Left cardiac atrium (tissue), 4 donors: ENCODE data around the gene PARP14. TPM values are rescaled to one million over a fixed set of nuclear protein-coding genes. Genes with fewer than 3 reads are reported as not detected.

ENCODE experiments used
- ATAC-seq, 2 donors: fragments of 200-7000 bp; cut with Tn5 transposase; one replicate each; pipeline ENCODE4 v1.9.1; 2020; ENCODE audit warnings: mild to moderate bottlenecking in 2 of 2, moderate library complexity in 2 of 2
- DNase-seq: peaks from one replicate; pipeline ENCODE4 v3.0.0-alpha.2; 2020
- intact Hi-C, 2 donors: fragments of 100-400 bp; cut with DNase I; formaldehyde crosslinking; loops; one replicate each; pipeline versions ENCODE4 v1.14.1 to v1.15.1; 2022 to 2023
- total RNA-seq, 2 donors: library from RNA; stranded (reverse); fragmentation: NEBNext Ultra II Directional; extraction: Animal tissue kit (Norgen Biotek cat#: 25700); gene quantifications; one replicate each; pipeline ENCODE4 v1.2.1, GENCODE V29; 2021
- donor health status: DM: no; HTN: yes; CAD: no.
- donor health status: DM: no; HTN: yes; CAD: no; lungs with severe emphysema.
- donor health status: DM: yes; HTN: yes; CAD: no.
- donor health status: Dilated cardiomyopathy.

Gene PARP14
- total RNA-seq, 2 donors from 2014 or later: 16.4 to 23.4 TPM

DNA sequence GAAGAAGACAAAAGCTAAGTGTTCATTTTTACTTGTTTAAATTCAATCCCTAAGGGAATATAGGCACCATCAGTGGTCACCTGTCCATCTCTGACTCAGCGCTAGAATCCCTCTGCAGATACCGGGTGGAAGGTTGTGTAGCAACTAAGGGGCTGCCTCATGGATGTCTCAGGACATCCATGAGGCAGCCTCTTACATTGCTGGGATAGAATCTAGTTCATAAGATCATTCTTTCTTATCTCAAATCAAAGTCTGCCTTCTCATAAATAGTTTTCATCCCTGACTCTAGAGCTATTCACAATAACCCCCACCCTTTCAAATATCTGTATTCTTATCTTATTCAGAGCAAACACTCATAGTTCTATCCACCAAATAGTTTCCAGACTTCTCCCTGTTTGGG lies 74.9 kb downstream of the PARP14 start:
- intact Hi-C loops: no loop called here
- no peak for DNase-seq
- ATAC-seq: no peak

DNA sequence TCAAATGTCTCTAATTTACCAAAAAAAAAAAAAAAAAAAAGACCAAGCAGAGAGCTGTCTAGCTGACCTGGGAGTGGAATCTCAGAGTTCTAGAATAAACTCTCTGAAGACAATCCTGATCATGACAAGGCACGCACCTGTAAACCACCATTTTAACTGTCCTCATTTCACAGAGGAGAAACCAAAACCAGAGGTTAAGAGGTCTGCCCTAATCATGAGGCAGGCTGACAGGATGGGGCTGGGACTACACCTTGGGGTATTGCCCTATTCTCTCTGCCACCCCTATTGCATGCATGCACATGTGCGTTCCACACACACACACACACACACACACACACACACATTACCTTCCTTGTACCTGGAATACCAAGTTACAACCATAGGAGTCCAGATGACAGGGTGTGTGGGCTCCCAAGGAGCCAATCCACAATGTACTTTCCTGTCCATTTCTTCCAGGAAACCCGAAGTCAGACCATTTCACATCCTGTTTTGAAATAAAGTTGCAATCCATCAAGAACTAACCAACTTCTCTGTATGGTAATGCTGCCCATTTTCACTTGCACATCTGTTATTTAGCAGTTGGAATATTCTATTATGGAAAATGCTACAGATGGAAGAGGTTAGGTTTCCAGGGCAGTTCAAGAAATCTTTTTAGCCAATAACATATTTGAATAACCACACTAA lies 78.4 kb downstream of the PARP14 start:
- ATAC-seq: peak; percentile 18 to 47
- intact Hi-C loops: no loop called here
- DNase-seq: no peak

DNA sequence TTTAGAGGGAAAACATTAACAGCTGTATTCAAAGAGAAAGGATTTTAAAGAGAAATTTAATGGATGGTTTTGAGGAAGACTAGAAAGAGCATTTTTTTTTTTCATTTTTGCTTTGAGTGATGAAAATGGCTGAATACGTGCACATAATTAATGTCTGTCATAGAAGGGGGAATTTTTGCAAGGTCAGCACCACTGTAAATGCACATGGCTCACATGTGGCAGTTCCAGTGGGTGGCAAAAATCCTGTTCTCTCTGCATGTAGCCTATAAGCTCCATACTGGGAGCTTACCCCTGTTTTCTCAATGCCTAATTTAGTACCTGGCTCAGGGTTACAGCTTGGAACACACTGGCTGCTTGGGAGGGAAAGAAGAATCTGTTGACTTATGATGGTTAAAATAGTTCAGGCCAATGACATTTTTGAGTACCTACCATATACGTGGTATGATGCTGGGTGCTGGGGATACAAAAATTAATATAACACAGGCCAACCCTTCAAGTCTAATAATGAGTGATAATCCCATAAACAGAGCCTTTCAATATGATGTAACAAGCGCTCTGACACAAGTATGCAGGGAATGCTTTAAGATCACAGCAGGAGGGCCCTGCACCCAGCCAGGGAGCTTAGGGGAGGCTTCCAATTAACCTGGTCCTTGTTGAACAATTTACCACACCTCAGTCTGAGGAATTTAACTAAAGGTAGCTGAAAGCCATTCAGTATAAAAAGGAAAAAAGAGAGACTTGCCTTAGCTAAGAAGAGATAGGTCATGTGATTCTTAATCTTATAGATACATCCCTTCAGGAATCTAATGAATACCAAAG lies 80.0 kb downstream of the PARP14 start:
- ATAC-seq: no peak

DNA sequence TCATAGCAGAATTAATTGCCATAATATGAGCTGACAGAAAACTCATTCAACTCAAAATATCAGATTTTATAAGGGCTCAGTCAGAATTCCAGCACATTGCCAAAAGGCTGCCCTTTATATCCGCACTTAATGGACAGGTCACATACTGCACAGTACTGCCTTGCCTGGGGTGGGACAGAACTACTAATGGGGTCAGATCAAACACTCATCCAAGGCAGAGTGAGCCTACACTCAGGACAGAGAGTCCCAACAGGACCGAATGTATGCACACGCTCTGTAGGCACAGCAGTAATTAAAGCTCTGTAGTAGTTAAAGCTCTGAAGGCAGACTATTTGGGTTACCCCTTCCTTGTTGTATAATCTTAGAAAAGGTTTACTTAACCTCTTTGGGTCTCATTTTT lies 85.8 kb downstream of the PARP14 start:
- intact Hi-C loops: no loop called here
- no peak for ATAC-seq
- no peak for DNase-seq

More for the DNA sequence above, 80.0 kb downstream of the PARP14 start:
- intact Hi-C loops: no loop called here
- no peak for DNase-seq

DNA sequence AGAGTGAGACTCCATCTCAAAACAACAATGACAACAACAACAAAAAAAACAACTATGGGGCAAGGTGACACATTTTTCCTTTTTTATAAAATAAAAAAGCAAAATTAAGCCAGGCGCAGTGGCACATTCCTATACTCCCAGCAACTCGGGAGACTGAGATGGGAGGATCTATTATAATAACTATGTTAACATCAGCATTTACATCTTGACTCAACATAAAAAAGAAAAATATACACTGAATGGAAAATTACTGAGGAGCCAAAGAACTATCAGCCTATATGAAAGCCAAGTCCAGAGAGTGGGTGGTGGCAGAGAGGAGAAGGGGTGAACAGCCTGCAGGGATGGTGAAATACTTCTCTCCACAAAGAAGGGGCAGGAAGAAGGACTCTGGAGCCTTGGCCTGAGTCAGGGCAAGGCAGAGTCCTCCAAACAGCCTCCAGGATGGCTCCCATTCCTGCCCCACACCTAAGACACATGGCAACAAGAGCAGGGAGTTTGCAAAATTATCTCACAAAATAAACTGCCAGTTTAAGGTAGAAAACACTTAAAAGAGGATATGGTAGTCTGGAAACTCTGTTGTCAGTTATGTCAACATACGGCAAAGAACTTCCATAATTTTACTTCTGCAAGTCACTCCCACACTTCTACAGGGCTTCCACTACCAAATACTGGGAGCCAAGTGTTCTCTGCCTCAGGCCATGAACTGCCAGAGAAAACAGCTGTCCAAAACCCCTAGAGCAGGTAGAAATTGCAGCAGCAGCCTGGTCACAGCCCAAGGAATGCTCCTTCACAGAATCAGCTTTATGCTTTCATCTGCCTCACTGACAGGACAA lies 87.1 kb downstream of the PARP14 start:
- peak; percentile 34 to 69 for ATAC-seq
- intact Hi-C loops: no loop called here
- DNase-seq: no peak

DNA sequence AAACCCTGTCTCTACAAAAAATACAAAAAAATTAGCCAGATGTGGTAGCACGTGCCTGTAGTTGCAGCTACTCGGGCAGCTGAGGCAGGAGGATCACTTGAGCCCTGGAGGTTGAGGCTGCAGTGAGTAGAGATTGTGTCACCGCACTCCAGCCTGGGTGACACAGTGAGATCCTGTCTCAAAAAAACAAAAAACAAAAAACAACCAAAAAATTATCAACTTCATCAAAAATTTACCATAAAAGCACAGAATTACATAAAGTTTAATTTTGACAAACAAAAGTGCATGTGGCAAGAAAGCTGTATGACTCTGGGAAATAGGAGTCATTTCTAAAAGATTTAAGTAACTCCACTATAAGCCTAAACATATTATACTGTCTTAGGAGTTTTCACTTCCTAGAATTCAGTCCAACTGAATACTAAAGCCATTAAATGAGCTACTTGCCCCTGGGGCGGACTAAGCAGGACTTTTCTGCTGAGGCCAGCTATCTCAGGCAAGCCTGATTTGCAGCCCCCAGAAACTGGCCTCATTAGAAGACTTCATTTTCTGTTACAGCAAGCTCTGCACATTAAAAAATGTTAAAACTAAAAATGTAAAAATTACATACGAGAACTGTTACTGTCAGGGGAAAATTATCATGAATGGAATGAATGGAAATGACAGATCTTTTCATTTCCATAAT lies 90.0 kb downstream of the PARP14 start:
- ATAC-seq: no peak
- no peak for DNase-seq
- intact Hi-C loops: no loop called here

DNA sequence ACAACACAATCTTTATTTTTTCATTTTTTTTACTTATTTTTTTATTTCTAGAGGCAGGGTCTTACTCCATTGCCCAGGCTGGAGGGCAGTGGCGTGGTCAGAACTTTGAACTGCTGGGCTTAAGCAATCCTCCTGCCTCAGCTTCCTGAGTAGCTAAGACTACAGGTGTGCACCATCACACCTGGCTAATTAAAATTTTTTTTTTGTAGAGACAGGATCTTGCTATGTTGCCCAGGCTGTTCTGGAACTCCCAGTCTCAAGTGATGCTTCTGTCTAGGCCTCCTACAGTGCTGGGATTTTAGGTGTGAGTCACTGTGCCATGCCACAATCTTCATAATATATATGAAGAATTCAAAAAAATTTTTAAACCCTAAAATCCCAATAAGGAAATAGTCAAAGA lies 92.2 kb downstream of the PARP14 start:
- no peak for ATAC-seq
- intact Hi-C loops: no loop called here
- DNase-seq: no peak

DNA sequence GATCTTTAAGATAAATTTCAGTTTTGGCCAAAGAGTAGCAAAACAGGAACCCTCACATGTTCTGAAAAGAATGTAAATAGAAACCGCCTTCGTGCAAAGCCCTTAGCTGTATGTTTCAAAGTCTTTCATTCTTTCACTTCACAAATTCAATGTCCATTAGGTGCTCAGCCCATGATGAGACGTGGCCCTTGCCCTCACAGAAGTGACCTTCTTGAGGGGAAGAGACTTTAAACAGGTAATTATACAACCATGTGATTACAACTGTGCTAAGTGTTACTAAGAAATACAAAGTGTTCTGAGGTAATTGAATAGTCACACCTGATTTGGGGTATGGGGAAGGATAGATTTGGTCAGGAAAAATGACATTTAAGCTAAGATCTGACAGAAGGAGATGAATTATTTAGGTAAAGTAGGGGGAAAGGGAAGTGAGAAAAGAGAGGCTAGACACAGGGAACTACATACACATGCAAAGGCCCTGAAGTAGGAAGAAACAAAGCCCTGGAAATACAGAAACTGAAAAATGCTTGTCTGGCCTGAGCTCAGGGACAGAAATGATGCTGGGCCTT lies 93.4 kb downstream of the PARP14 start:
- no peak for ATAC-seq

DNA sequence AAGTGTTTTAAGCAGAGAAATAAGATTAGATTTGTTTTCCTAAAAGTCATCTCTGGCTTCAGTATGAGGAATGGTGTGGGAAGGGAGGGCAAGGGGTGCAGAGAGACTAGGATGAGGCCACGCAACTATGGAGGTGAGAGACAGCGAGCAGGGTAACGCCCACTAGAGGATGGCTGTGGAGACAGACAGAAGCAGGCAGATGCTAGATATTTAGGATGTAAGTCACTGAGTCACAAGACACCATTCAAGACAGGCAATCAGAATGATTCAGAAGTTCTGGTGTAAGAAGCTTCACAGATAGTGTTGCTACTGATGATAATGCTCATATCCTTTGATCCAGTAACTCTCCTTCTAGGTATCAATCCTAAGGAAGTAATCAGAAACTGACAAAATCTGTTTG lies 93.9 kb downstream of the PARP14 start:
- no peak for ATAC-seq

More for the DNA sequence above, 93.4 kb downstream of the PARP14 start:
- no peak for DNase-seq
- intact Hi-C loops: no loop called here

DNA sequence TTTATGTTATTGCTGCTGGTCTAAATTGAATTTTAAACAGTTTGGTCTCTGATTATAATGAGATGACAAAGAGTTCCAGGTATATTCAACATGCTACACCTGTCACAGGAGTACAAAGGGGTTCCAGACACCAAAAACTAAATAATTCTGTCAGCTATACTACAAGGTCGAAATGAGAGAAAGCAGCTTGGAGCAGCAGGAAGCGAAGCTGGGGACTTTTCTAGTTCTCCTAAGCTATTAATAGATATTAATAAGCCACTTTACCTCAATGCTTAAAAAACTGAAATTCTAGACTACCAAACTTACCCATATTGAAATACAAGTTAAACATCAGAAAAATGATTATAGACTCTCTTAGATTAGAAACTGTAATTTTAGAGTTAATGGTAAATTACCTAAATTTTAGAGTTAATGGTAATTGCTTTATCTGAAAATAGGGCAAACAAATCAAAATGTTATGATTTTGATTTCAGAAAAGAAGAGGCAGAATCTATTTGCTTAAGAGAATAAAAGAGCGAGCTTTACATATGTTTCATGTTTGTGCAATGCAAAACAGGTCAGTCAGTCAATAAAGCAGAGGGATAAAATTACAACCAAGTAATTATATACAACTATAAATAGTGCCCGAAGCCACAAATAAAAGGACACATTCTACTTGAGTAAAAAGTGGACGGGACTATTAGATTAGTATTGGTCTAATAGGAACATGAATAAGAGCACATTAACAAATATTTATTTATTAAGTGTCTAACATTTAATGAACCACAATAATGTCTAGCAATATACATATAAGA lies 96.2 kb downstream of the PARP14 start:
- DNase-seq (no peak), ATAC-seq (no peak)
- intact Hi-C loops: no loop called here

More for the DNA sequence above, 93.9 kb downstream of the PARP14 start:
- no peak for DNase-seq
- intact Hi-C loops: no loop called here

DNA sequence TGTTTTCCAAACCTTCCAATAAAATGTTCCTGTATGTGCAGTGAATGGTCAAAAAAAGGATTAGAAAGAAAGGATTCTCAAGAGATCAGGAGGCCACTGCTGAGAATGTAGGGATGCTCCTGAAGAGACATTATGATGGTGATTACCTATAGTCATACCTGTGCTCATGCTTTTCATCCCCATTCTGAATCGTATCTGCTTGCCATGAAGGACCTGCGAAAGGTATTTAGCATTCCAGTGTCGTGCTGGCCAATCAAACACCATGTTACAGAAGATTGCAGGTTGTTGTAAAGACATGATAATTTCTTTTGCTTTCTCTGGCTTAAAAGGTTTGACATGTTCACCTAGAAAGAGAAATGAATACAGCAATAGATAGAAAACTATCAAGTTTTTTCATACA lies 96.9 kb downstream of the PARP14 start:
- intact Hi-C loops: no loop called here
- ATAC-seq (no peak), DNase-seq (no peak)

Other genes with a start within 250 kb of the PARP14 start
- gene KPNA1, start 165.9 kb upstream of the PARP14 start, total RNA-seq: 10 to 100 TPM; 44.3 to 63.4 TPM
- gene PARP9, start 116.5 kb upstream of the PARP14 start, total RNA-seq: 10 to 100 TPM; 16.8 to 27.0 TPM
- gene DTX3L, start 116.5 kb upstream of the PARP14 start, total RNA-seq: 10 to 100 TPM; 13.6 to 25.0 TPM
- 1 to 10 TPM; 1.5 to 1.6 TPM for gene PARP15, start 103.2 kb upstream of the PARP14 start, total RNA-seq
- gene HSPBAP1, start 113.0 kb downstream of the PARP14 start, total RNA-seq: 1 to 10 TPM; 6.2 to 6.3 TPM
- 10 to 100 TPM; 16.8 to 23.2 TPM for gene SLC49A4, start 114.2 kb downstream of the PARP14 start, total RNA-seq